Ramos (cell line): Measurements from ENCODE around the gene FRS2.

Experiments
- in situ Hi-C: fragments of 300-500 bp; cut with MboI; formaldehyde crosslinking; loops from one replicate; pipeline ENCODE4 v1.14.3; 2022; ENCODE audit warnings: low sequenced_read_pairs; ENCODE audit not compliant: unreplicated experiment

FRS2 gene

DNA sequence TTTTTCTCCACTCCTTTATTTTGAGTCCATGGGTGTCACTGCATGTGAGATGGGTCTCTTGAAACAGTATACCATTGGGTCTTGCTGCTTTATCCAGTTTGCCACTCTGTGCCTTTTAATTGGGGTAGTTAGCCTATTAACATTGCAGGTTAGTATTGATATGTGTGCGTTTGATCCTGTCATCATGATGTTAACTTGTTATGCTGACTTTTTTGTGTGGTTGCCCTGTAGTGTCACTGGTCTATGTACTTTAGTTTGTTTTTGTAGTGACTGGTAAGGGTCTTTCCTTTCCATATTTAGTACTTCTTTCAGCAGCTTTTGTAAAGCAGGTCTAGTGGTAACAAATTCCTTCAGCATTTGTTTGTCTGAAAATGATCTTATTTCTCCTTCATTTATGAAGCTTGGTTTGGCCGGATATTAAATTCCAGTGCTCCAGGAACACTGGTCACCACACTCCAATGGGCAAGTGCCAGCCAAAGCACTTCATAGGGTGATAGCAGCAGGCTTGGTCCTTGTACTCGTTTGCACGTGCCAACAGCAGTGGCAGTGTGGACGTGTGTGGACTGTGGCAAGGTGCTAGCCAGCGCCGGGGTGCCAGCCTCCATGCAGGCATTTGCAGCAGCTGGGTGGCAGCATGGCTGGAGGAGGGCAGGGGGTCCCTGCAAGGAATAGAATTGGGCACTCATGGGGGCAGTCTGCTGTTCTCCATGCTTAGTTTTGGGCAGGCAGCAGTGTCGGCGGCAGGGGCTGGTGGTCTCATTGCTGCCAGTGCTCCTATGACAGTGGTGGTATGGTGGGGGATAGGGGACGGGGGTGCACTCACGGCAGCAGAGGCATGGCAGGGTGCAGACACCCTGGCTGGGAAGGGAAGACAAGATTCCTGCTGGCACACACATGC lies 53.5 kb downstream of the FRS2 start:
- in situ Hi-C loops: no loop called here

DNA sequence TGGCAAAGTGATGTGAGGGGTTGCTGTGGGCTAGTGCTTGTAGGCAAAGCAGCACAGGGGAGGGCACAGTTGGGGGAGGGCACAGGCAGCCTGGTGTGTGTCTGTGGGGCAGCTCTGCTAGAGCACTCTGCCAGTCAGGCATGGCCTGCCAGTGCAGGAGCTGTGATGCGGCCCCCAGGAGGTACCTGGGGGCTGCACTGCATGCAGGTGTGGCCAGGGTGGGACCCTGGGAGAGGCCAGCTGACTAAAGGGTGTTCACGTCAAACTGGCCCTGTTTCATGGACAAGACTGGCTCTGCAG lies 54.1 kb downstream of the FRS2 start:
- in situ Hi-C loops: no loop called here

DNA sequence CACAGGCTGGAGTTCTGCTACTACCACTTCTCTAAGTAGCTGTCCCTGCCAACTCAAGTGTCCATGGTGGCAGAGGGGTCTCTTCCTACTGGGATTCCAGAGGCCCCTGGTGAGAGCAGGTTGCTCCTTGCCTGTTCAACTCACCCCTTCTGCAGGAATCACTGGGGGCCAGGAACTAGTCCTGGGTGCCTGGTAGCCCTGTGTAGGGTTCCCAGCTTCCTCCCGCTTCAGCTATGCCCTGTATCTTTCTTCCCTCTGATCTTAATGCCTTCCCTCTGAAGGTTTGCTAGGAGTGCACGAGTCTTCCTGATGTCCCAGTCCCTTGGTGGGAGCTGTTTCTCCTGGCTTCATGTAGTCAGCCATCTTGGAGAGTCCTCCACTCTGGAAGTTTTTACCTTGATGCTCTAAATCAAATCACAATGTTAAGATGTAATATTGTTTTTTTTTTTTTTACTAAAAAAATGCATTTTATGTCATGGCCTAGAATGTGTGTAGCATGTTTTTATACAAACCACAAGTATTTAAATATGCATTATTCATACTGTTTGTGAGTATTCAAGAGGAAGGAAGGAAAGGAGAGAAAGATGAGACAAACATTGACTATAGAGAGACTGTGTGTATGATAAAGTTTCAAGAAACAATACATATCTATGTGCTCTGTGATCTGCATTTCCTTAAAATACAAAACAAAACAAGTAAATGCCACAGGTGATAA lies 54.7 kb downstream of the FRS2 start:
- in situ Hi-C loops: no loop called here

DNA sequence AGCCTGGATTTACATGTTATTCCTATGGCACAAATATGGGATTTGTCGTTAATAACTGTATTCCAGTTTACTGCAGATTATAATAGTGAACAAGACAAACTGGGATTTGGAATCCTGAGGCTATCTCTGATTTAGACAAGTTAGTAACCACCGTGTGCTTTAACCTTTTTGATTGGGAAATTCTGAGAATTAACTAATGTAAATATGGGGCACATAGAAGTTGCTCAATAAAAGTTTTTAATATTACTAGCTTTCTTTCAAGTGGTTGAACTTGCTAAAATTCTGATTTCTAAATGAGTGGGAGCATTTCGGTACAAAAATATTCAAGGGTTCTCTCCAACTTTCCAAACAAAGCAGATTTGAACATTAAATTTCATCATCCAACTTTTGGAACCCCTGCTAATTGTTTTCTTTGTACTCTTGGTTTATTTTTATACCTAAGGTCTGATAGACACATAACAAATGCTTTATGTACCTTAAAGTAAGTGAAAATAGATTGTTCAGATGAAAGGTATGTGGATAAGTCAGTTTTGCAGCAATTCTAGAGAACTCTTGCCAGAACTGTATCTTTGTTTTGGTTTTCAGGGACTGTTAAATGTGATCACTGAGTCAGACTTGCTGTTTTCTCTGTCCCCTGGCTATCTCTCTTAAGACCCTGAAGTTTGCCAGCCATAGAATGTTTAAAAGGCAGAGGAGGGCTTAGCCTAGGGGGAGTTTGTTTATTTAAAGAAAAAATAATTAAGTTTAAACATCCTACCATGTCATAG lies 57.5 kb downstream of the FRS2 start:
- in situ Hi-C loops: no loop called here

DNA sequence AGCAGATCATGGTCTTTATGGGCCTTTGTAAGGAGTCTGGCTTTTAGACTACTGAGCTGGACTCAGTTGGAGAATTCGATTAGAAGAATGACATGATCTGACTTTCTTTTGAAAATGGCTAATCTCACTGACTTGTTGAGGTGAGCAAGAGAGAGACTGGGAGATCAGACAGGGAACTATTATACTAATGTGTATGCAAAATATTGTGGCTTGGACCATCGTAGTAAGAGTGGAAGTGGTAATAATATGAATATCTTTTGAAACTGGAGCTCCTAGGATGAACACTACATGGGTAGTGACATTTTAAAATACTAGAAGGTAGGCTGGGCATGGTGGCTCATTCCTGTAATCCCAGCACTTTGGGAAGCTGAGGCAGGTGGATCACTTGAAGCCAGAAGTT lies 58.8 kb downstream of the FRS2 start:
- in situ Hi-C loops: no loop called here

DNA sequence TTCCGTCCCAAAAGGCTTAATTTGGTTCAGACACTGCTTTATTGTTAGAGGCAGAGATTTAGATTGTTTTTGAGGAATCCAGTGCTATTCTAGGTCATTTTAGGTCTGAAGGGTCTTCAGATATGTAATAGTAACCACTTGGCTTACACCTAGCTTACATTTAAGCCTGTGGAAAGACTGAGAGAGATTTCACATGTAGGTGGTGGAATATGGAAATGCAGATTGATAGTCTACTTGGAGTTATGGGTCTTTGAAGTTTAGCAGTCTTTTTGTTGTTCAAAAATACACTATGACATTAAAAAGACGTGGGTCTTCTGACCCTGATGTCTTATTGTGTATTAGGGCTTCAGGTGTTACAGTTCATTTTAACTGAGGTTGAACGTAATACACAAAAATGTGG lies 63.7 kb downstream of the FRS2 start:
- in situ Hi-C loops: no loop called here

DNA sequence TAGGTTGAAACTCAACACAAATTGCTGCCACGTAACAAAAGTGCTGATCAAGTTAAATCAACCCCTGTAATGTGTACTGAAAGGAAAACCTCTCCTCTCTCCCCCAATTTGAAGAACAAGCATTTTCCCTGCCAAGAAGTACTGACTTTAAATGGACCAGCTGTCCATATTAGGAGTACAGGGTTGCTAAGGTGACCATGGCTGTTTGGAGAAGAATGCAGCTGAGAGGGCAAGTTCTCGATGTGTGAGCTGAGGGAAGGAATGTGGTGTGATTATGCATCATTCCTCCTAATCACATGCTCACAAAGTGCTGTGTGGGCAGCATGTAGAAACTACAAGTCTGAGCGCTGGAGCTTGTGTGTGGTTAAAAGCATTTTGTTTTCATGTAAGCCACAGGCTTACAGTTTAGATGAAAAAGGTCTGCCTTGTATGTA lies 64.2 kb downstream of the FRS2 start:
- in situ Hi-C loops: no loop called here

DNA sequence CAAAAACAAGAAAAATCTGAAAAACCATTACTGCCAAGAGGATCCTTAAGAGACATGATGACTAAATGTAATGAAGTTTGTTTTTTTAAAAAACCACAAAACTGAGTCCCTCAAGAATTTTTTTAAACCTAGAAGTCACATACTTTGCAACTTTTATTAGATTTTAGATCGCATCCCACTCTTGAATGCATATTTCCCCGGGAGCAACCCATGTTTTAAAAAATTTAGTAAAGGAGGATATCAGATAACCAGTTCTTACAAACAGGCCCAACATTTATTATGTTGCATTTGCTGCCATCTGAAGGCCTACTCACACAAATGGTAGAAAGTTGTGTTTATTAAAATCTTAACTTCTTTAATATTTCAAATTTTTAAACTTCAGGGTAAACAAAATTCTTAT lies 70.8 kb downstream of the FRS2 start:
- in situ Hi-C loops: no loop called here

DNA sequence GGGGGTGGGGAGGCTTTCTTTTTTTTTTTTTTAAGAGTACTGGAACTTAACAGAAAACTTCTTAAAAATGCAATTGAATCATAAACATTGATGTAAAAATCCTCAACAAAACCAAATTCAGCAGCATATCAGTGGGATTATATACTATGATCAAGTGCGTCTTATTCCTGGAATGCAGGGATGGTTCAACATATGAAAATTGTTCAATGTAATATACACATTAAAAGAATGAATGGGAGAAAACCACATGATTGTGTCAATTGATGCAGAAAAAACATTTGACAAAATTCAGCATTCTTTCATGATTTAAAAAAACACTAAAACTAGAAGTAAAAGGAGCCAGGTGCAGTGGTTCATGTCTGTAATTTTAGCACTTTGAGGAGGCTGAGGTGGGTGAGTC lies 73.9 kb downstream of the FRS2 start:
- in situ Hi-C loops: no loop called here

DNA sequence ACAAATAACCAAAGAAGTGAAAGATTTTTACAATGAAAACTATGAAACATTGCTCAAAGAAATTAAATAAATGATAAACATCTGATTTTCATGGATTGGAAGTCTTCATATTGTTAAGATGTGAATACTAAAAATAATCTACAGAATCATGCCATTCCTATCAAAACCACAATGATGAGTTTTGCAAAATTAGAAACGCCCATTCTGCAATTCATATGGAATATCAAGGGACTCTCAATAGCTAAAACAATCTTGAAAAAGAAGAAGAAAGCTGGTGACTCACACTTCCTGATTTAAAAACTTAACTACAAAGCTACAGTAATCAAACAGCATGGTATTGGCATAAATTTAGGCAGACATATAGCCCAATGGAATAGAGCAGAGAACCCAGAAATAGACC lies 74.9 kb downstream of the FRS2 start:
- in situ Hi-C loops: no loop called here

DNA sequence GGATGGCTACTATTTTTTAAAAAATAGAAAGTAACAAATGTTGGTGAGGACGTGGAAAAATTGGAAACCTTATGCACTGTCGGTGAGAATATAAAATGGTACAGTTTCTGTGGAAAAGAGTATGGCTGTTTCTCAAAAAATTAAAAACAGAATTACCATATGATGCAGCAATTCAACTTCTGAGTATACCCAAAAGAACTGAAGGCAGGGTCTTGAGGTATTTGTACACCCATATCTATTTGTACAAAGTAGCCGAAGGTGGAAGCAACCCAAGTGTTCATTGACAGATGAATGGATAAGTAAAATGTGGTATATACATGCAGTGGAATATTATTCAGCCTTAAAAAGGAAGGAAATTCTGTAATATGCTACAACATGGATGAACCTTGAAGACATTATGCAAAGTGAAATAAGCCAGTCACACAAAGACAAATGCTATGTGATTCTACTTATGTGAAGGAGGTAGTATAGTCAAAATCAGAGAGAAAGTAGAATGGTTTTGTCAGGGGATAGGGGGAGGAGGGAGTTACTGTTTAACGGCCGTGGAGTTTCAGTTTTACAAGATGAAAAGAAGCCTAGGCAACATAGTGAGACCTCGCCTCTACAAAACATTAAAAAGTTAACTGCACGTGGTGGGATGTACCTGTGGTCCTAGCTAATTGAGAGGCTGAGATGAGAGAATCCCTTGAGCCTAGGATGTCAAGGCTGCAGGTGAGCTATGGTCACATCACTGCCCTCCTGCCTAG lies 76.7 kb downstream of the FRS2 start:
- in situ Hi-C loops: no loop called here

DNA sequence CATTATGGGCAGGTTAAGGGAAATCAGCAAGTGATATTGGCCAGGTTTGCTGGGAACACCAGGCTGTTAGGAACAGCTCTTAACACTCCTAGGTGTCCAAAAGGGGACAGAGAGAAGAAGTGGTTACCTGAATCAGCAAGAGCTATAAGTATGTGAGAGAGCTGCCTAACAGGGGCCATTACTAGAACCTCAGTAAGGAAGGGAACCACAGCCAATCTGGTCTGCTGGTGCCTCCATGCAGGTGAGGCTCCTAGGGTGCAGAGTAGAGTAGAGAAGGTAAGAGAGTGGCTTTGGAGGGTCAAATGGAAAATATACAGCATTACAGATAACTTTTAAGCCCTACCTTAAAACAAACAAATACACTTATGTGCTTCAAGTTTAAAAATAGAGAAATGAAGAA lies 78.5 kb downstream of the FRS2 start:
- in situ Hi-C loops: no loop called here

DNA sequence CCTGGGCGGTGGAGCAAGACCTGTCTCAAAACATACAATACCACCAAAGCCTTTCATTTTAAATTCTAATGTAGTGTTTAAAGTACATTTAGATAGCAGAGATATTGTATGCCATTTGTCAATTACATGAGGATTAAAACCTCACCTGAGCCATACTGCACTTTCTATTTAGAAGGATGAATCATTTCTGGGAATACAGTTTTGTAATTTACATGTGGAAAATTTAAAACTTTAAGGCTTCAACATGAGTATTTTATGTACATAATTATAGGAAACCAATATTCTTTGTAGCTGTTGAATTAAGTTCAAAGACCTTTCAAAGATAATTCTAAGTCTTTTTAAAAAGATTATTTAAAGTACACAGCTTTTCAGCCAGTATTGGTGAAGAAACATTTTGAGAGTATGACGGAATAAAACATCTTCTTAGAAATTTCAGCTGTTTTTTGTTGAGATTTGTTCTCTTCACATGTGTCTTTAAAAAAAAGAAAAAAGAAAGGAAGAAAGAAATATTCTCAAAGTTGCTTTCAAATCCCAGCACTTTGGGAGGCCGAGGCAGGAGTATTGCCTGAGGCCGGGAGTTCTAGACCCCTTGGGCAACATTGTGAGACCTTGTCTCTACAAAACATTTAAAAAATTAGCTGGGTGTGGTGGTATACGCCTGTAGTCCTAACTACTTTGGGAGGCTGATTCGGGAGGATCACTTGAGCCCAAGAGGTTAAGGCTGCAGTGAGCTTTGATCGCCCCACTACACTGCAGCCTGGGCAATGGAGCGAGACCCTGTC lies 80.6 kb downstream of the FRS2 start:
- in situ Hi-C loops: no loop called here

DNA sequence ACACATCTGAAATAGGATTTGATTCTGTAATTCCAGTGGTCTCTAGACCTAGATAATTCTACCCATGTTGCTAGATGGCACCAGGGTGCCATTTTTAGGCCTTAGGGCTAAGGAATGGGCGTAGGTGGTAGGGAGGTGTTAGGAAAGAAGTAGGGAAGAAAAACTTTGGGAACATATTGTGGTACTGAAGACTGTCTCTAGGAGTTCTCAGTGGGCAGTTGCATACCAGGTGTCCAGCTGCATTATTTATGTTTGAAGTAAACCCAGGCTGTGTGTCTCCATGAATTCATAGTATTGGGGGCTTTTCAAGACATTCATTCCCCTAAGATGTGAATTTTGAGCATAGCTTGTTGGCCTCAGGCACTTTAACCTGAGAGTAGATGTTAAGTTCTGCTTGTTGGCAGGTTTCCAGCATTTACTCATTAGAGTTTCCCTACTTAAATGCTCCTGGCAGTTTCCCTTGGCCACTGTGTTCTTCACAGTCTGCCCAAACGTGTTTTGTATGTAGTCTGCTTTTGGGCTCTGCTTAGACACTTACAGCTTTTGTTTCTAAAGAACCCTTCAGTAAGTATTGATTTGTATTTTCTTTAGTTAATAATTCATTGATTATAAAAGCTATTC lies 83.5 kb downstream of the FRS2 start:
- in situ Hi-C loops: no loop called here

DNA sequence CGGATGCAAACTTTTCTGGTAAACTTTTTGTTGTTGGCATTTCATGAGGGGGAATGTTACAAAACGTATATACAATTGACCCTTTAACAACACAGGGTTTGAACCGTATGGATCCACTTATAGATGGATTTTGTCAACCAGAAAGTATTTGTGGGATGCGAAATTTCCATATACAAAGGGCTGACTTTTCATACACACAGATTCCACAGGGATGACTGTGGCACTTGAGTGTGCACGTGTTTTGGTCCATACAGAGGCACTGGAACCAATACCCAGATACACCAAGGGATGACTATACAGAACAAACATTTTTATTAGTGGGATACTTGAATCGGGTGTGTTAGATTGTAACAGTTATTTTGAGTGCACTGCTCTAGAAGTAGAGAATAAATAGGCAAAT lies 85.3 kb downstream of the FRS2 start:
- in situ Hi-C loops: no loop called here

DNA sequence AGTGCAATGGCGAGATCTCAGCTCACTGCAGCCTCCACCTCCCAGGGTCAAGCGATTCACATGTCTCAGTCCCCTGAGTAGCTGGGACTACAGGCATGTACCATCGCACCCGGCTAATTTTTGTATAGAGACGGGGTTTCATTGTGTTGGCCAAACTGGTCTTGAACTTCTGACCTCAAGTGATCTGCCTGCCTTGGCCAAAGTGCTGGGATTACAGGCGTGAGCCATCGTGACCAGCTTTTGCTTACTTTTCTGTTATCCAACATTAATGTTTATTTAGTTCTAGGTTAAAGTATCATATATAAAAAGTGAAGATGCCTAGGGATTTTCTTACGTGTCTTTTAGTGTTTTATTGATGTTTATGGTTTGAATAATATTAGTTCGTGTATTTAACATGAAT lies 86.2 kb downstream of the FRS2 start:
- in situ Hi-C loops: no loop called here

DNA sequence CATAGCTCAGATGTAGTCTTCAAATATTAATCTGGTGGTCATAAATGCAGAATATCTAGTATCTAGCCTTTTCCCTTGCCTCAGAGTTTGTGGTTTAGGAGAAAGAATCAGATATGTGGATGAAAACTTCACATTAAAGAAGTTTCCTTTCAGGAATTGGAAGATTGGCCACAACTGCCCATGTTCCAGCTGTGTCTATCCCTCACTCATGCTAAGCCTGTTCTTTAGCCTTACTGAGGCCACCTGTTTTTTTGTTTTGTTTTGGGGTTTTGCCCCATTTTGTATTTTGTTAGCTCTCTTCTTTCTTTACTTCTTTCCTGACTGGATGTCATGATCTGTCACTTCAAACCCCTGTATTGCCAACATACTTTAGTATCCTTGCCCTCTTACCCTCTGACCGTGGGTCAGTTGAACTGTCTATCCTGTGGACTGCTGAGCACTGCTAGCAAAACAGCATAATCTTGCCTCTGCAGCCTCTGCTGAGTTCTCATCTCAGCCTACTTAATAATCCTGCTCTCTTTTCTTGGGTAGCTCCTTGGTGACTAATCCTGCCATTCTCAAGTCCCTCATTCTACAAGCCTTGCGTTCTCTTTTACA lies 93.1 kb downstream of the FRS2 start:
- in situ Hi-C loops: no loop called here

DNA sequence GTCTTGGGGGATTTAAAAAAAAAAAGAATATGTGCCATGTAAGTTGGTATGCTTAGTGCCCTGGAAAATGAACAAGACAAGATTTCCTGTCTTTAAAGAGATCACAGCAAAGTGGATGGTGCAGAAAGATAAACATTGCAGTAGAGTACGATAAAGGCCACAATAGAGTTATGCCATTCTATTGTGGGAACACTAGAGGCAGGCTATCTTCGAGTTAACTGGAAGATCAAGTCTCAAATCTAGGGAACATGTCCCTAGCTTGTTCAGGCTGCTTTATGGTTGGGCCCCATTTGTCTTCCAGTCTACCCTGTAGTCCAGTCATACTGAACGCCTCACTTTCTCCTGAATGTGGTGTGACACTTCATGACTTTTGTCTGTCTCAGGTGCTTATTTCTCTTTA lies 96.4 kb downstream of the FRS2 start:
- in situ Hi-C loops: no loop called here

DNA sequence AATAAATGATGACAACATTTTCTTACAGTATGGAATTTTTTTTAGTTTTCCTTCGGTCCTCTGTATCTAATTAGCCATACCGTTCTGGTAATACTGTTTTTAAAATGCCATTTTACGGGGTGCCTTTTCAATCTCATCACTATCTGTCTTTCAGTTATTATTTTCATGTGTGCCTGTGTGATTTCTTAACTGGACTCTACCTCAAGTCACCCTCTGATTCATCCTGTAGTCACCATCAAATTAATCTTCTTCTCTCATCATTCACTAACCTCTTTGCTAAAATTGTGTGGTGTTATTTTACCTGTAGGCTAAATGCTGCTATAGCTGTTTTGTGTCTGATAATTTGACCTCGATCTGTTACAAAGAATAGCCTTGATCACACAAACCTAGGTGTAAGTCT lies 99.0 kb downstream of the FRS2 start:
- in situ Hi-C loops: no loop called here
